Mesendoderm (in vitro differentiated cells): ENCODE results near the gene CASZ1.

Experiments
- DNase-seq: peaks from one replicate; pipeline ENCODE4 v3.0.0; 2013
- H2AK5ac ChIP-seq: 2 replicates; pipeline ENCODE4 v1.6.1; 2013; ENCODE audit warnings: low read length, inconsistent platforms
- H2BK120ac ChIP-seq: 2 replicates; pipeline ENCODE4 v1.6.1; 2013; ENCODE audit warnings: low read depth, mild to moderate bottlenecking, low read length, moderate library complexity, mixed read lengths
- H2BK15ac ChIP-seq: replicated peaks from 2 replicates; pipeline ENCODE4 v1.6.1; 2013; ENCODE audit warnings: low read depth, mild to moderate bottlenecking, moderate library complexity
- H2BK5ac ChIP-seq: 2 replicates; pipeline ENCODE4 v1.6.1; 2013; ENCODE audit warnings: low read length, inconsistent platforms
- H3K18ac ChIP-seq: 2 replicates; pipeline ENCODE4 v1.6.1; 2013; ENCODE audit warnings: mild to moderate bottlenecking, low read length, mixed read lengths
- H3K23ac ChIP-seq: one replicate; pipeline ENCODE4 v1.6.1; 2013; ENCODE audit warnings: low read length
- H3K27ac ChIP-seq: 2 replicates; pipeline ENCODE4 v1.5.1; 2013; ENCODE audit warnings: low read depth, mild to moderate bottlenecking, inconsistent platforms, low read length, moderate library complexity
- H3K27me3 ChIP-seq: 2 replicates; pipeline ENCODE4 v1.6.1; 2013; ENCODE audit warnings: low read length, control low read depth, mild to moderate bottlenecking, inconsistent platforms; ENCODE audit not compliant: insufficient read depth, poor library complexity
- H3K36me3 ChIP-seq: 2 replicates; pipeline ENCODE4 v1.6.1; 2013; ENCODE audit warnings: low read length, inconsistent platforms; ENCODE audit not compliant: control insufficient read depth, insufficient read depth
- H3K4ac ChIP-seq: one replicate; pipeline ENCODE4 v1.6.1; 2013; ENCODE audit warnings: low read depth, mild to moderate bottlenecking, low read length, moderate library complexity
- H3K4me1 ChIP-seq: 2 replicates; pipeline ENCODE4 v1.6.1; 2013; ENCODE audit warnings: low read depth, low read length, inconsistent platforms; ENCODE audit not compliant: control insufficient read depth
- H3K4me2 ChIP-seq: 2 replicates; pipeline ENCODE4 v1.6.1; 2013; ENCODE audit warnings: low read length
- H3K4me3 ChIP-seq: 2 replicates; pipeline ENCODE4 v1.5.1; 2013; ENCODE audit warnings: mild to moderate bottlenecking, low read length
- H3K56ac ChIP-seq: one replicate; pipeline ENCODE4 v1.6.1; 2013; ENCODE audit warnings: low read length
- H3K79me1 ChIP-seq: 2 replicates; pipeline ENCODE4 v1.6.1; 2013; ENCODE audit warnings: low read length, inconsistent platforms
- H3K79me2 ChIP-seq: 2 replicates; pipeline ENCODE4 v1.6.1; 2013; ENCODE audit warnings: mild to moderate bottlenecking, low read length; ENCODE audit not compliant: control insufficient read depth, insufficient read depth
- H3K9ac ChIP-seq: 2 replicates; pipeline ENCODE4 v1.6.1; 2013; ENCODE audit warnings: low read length, inconsistent platforms
- H4K5ac ChIP-seq: one replicate; pipeline ENCODE4 v1.6.1; 2013; ENCODE audit warnings: low read length
- H4K8ac ChIP-seq: one replicate; pipeline ENCODE4 v1.6.1; 2013; ENCODE audit warnings: low read depth, mild to moderate bottlenecking, control low read depth, low read length, moderate library complexity
- WGBS: extraction: QIAGEN DNeasy Blood & Tissue Kit; methylation state at CpG from one replicate; pipeline ENCODE4 v1.1.7; 2013; ENCODE audit warnings: low lambda C conversion rate, missing lambda C conversion rate; ENCODE audit not compliant: insufficient coverage; ENCODE audit errors: extremely low coverage; 5-methylcytosine and 5-hydroxymethylcytosine counted together

CASZ1 gene

DNA sequence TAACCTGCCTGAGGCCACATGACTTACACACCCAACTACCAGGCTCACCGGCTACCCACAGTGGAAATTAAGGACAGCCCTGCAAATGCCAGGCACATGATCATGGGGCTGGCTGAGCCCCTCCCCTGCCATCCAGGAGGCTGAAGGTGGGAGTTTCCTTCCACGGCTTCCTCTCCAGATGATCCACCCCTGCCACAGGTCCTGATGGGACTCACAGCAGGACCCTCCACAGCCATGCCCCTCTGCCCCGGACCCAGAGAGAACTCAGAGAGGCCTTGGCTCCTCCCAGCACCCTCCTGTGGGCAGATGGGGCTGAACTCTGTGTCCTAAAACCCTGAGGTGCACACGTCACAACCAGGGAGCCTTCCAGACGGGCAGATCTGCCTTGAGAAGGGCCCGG, 29.1 kb upstream of the CASZ1 start:
- Histone ChIP-seq H3K9ac (no peak overlapping the region), H3K27ac (no peak overlapping the region), H3K4me3 (no peak overlapping the region), H4K5ac (no peak overlapping the region), H3K36me3 (no peaks in the 10 kb centered on the region), H3K27me3 (no peaks in the 10 kb centered on the region), H3K18ac (no peak overlapping the region), H3K4ac (no peak overlapping the region), H3K56ac (no peak overlapping the region), H3K79me1 (no peaks in the 10 kb centered on the region), H4K8ac (no peak overlapping the region), H2BK15ac (no peak overlapping the region), H2AK5ac (no peak overlapping the region), H2BK5ac (no peak overlapping the region), H3K23ac (no peak overlapping the region), H3K4me1 (no peaks in the 10 kb centered on the region), H2BK120ac (no peak overlapping the region), H3K4me2 (no peak overlapping the region), H3K79me2 (no peaks in the 10 kb centered on the region)
- no CpG with 5 or more reads among the region's 6 CpGs for WGBS
- no peak for DNase-seq

DNA sequence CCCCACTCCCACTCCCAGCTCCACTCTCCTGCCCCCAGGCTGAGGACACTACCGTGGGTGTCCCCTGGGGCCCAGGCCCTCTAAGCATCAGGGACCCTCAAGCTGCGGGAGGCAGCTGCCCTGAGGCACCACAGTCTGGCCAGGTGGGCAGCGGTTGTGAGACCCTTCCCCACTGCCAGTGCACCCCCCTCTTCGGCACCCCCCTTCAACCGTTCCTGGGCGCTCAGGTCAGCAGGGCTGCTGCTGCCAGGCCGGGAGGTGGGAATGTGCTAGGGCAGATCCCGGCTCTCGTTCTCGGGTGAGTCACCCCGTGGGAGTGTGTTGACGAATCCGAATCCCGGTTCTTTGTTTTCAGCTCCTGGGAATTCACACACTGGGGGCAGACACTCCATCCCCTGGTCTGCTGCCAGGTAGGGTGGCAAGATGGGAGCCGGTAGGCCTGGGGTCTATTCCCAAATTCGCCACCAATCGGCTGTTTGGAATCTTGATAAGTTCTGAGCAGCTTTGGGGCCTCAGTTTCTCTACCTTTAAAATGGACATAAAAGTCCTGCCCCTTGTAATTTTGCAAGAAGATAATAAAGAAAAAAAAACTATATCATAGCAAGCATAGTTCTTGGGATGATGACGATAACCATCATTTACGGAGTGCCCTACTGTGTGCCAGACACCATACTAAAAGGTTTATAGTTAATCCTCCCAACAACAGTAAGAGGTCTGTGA, 28.5 kb upstream of the CASZ1 start:
- no peak overlapping the region for H2BK15ac ChIP-seq
- no peaks in the 10 kb centered on the region for H3K79me1 ChIP-seq
- H3K79me2 ChIP-seq: no peaks in the 10 kb centered on the region
- H4K8ac ChIP-seq: no peak overlapping the region
- no peaks in the 10 kb centered on the region for H3K4me1 ChIP-seq
- H3K18ac ChIP-seq: no peak overlapping the region
- no peak overlapping the region for H3K23ac ChIP-seq
- no peak overlapping the region for H3K56ac ChIP-seq
- no peak overlapping the region for H3K4ac ChIP-seq
- no peak overlapping the region for H3K27ac ChIP-seq
- no peaks in the 10 kb centered on the region for H3K36me3 ChIP-seq
- H3K27me3 ChIP-seq: no peaks in the 10 kb centered on the region
- no peak overlapping the region for H3K4me2 ChIP-seq
- no peak overlapping the region for H3K9ac ChIP-seq
- no peak overlapping the region for H4K5ac ChIP-seq
- WGBS: no CpG with 5 or more reads among the region's 19 CpGs
- no peak overlapping the region for H2BK120ac ChIP-seq
- no peak overlapping the region for H3K4me3 ChIP-seq
- peak; percentile 53 for DNase-seq
- no peak overlapping the region for H2BK5ac ChIP-seq
- H2AK5ac ChIP-seq: no peak overlapping the region

DNA sequence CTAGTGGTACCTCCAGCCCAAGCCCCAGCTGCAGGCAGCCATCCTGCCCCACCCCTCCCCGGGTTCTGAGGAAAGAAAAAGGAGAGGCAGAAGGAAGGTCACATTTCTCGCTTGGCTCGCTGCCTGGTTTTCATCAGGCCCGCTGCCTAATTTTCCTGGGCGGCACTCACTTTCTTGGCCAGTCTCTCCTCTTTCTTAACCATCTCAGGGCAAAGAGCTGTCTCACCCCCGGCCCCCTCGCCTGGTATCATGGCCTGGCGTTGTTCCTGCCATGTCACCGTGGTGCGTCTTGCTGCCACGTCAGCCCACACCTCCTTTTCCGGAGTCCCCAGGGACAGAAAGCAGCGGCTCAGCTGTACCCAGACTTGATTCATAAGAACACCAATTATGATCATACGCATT, 26.6 kb upstream of the CASZ1 start:
- Histone ChIP-seq H3K36me3 (no peaks in the 10 kb centered on the region), H3K27ac (no peak overlapping the region), H3K4ac (no peak overlapping the region), H3K9ac (no peak overlapping the region), H4K5ac (no peak overlapping the region), H2BK120ac (no peak overlapping the region), H4K8ac (no peak overlapping the region), H2BK15ac (no peak overlapping the region), H3K4me3 (no peak overlapping the region), H2AK5ac (no peak overlapping the region), H2BK5ac (no peak overlapping the region), H3K4me2 (no peak overlapping the region), H3K79me1 (no peaks in the 10 kb centered on the region), H3K27me3 (no peaks in the 10 kb centered on the region), H3K4me1 (no peaks in the 10 kb centered on the region), H3K56ac (no peak overlapping the region), H3K23ac (no peak overlapping the region), H3K79me2 (no peaks in the 10 kb centered on the region), H3K18ac (no peak overlapping the region)
- no peak for DNase-seq
- WGBS: no CpG with 5 or more reads among the region's 14 CpGs

DNA sequence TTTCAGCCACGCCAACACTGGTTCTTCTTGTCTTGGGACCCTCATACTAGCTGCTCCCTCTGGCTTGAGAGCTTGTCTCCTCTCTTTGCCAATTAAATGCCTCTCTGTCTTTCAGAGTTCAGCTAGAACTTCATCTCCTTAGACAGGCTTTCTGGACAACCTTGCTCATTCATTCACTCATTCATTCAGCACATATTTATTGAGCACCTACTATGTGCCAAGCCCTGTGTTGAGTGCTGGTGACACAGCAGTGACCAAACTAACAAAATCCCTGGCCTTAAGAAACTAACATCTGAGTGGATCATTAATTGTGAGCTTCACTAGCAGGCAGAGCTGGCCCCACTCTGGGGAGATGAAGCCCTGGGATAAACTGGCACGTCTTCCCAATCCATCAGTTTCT, 24.9 kb upstream of the CASZ1 start:
- H3K4ac ChIP-seq: no peak overlapping the region
- no CpG with 5 or more reads among the region's 2 CpGs for WGBS

DNA sequence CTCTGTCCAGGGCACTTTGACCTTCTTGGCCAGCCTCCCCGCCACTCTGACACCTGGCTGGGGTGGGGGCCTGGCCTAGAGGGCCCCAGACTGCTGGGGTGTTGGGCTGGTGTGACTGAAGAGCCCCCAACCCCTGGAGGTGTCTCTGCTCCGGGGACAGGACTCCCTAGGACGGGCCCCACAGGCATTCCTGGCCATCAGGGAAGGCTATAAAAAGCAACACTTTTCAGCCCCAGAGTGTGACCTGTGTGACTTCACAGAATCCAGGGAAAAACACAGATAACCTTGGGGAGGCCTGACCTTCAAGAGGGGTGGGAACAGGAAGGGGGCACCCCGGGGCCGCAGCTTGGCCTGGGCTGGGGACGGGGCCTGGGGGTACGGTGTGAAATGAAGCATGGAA, 24.0 kb upstream of the CASZ1 start:
- no peak overlapping the region for H2BK15ac ChIP-seq
- no peak overlapping the region for H4K5ac ChIP-seq
- H2BK5ac ChIP-seq: no peak overlapping the region
- H3K4me2 ChIP-seq: no peak overlapping the region
- no peak overlapping the region for H3K56ac ChIP-seq
- H3K4ac ChIP-seq: no peak overlapping the region
- H3K4me1 ChIP-seq: no peaks in the 10 kb centered on the region
- no peak overlapping the region for H2AK5ac ChIP-seq
- no peak overlapping the region for H3K27ac ChIP-seq
- H3K23ac ChIP-seq: no peak overlapping the region
- no peak overlapping the region for H3K9ac ChIP-seq
- H3K79me2 ChIP-seq: no peaks in the 10 kb centered on the region
- no peaks in the 10 kb centered on the region for H3K27me3 ChIP-seq
- H4K8ac ChIP-seq: no peak overlapping the region
- no CpG with 5 or more reads among the region's 7 CpGs for WGBS
- no peaks in the 10 kb centered on the region for H3K79me1 ChIP-seq
- H3K36me3 ChIP-seq: no peaks in the 10 kb centered on the region
- no peak for DNase-seq
- H2BK120ac ChIP-seq: no peak overlapping the region
- no peak overlapping the region for H3K18ac ChIP-seq
- H3K4me3 ChIP-seq: no peak overlapping the region

More for the DNA sequence above, 24.9 kb upstream of the CASZ1 start:
- no peak overlapping the region for H3K4me2 ChIP-seq
- no peak for DNase-seq
- no peaks in the 10 kb centered on the region for H3K27me3 ChIP-seq
- no peak overlapping the region for H3K23ac ChIP-seq
- H4K8ac ChIP-seq: no peak overlapping the region
- H3K9ac ChIP-seq: no peak overlapping the region
- no peaks in the 10 kb centered on the region for H3K4me1 ChIP-seq
- H3K36me3 ChIP-seq: no peaks in the 10 kb centered on the region
- H2BK120ac ChIP-seq: no peak overlapping the region
- no peak overlapping the region for H2BK5ac ChIP-seq
- no peak overlapping the region for H2AK5ac ChIP-seq
- no peak overlapping the region for H4K5ac ChIP-seq
- H2BK15ac ChIP-seq: no peak overlapping the region
- H3K27ac ChIP-seq: no peak overlapping the region
- H3K79me1 ChIP-seq: no peaks in the 10 kb centered on the region
- no peak overlapping the region for H3K18ac ChIP-seq
- H3K4me3 ChIP-seq: no peak overlapping the region
- no peak overlapping the region for H3K56ac ChIP-seq
- no peaks in the 10 kb centered on the region for H3K79me2 ChIP-seq
